GM12878 (cell line): Measurements from ENCODE around the gene RUFY3. TPM values are rescaled to one million over a fixed set of nuclear protein-coding genes. Genes with fewer than 3 reads are reported as not detected.

Experiments used
- ATAC-seq: fragments of 200-7000 bp; cut with Tn5 transposase; 3 replicates; pipeline ENCODE4 v1.9.1; 2020; ENCODE audit warnings: mild to moderate bottlenecking, moderate library complexity
- BruUV-seq: library from RNA; stranded (reverse); fragments of 400-500 nt; replicated peaks from 2 replicates; lab custom pipeline; 2021; lab: Mats Ljungman, UMichigan
- CTCF ChIA-PET: fragments of 300-600 bp; sonication (Branson Sonifier 250); formaldehyde crosslinking; extraction: SDS; loops from one replicate; lab custom pipeline; 2021; ENCODE audit warnings: inconsistent platforms; lab: Yijun Ruan, JAX
- POLR2A ChIA-PET: fragments of 350-600 bp; formaldehyde crosslinking; extraction: SDS; loops from one replicate; lab custom pipeline; 2021; ENCODE audit warnings: inconsistent platforms; lab: Charles Lee
- RAD21 ChIA-PET: fragments of 300-600 bp; sonication (Branson Sonifier 250); formaldehyde crosslinking; loops from one replicate; lab custom pipeline; 2023; ENCODE audit warnings: antibody characterized with exemption; ENCODE audit not compliant: unreplicated experiment; lab: Charles Lee
- SMC1A ChIA-PET: fragments of 300-600 bp; sonication (Branson Sonifier 250); formaldehyde crosslinking; loops from one replicate; lab custom pipeline; 2023; ENCODE audit not compliant: unreplicated experiment, uncharacterized antibody; lab: Charles Lee
- DNase-seq: peaks from one replicate; pipeline ENCODE4 v3.0.0-alpha.2; 2011; ENCODE audit warnings: low read depth, low spot score
- FAIRE-seq: peaks from 3 replicates; lab custom pipeline; 2011; peaks lifted over from hg19 to GRCh38; lab: Jason Lieb, UNC
- H2AFZ ChIP-seq: 2 replicates; pipeline ENCODE4 v1.6.0; 2011; ENCODE audit warnings: low read depth, low read length, control low read depth; ENCODE audit not compliant: control insufficient read depth
- H3K27ac ChIP-seq: 2 replicates; pipeline ENCODE4 v1.5.1; 2011; ENCODE audit warnings: control low read depth; ENCODE audit not compliant: control insufficient read depth, insufficient read depth
- H3K27me3 ChIP-seq, 2 experiments: replicated peaks in 1 of 2; 2 replicates each; pipeline versions ENCODE4 v1.6.0 to v1.6.1; 2011; ENCODE audit warnings: low read length in 1 of 2; ENCODE audit not compliant: control insufficient read depth in 2 of 2, insufficient read depth in 2 of 2
- H3K36me3 ChIP-seq, 2 experiments: 2 replicates each; pipeline ENCODE4 v1.5.1; 2011; ENCODE audit warnings: low read length in 1 of 2; ENCODE audit not compliant: control insufficient read depth in 2 of 2, insufficient read depth in 2 of 2
- H3K4me1 ChIP-seq: 2 replicates; pipeline ENCODE4 v1.6.1; 2011; ENCODE audit warnings: mild to moderate bottlenecking, low read length, moderate library complexity, mixed read lengths; ENCODE audit not compliant: control insufficient read depth, insufficient read depth
- H3K4me2 ChIP-seq: 2 replicates; pipeline ENCODE4 v1.6.0; 2011; ENCODE audit warnings: control low read depth; ENCODE audit not compliant: control insufficient read depth, insufficient read depth
- H3K4me3 ChIP-seq: fragments of 200-600 bp; sonication (generic); 2 replicates; pipeline ENCODE4 v1.5.1; 2016
- H3K79me2 ChIP-seq: 2 replicates; pipeline ENCODE4 v1.6.0; 2011; ENCODE audit warnings: low read length; ENCODE audit not compliant: control insufficient read depth, insufficient read depth
- H3K9ac ChIP-seq: 2 replicates; pipeline ENCODE4 v1.8.0; 2011; ENCODE audit warnings: low read length, control low read depth, mixed read lengths; ENCODE audit not compliant: control insufficient read depth, insufficient read depth
- H3K9me3 ChIP-seq: replicated peaks from 3 replicates; pipeline ENCODE4 v1.5.1; 2011; ENCODE audit warnings: mild to moderate bottlenecking, low read length; ENCODE audit not compliant: control insufficient read depth, insufficient read depth
- H4K20me1 ChIP-seq: 2 replicates; pipeline ENCODE4 v1.6.0; 2011; ENCODE audit not compliant: control insufficient read depth, insufficient read depth
- ATF2 ChIP-seq: IDR thresholded peaks from 2 replicates; pipeline ENCODE4 v1.6.1; 2012; ENCODE audit warnings: low read length, inconsistent platforms
- ATF7 ChIP-seq: fragments of 450-650 bp; IDR thresholded peaks from 2 replicates; pipeline ENCODE4 v1.6.1; 2016; ENCODE audit warnings: low read depth, mild to moderate bottlenecking
- BCL3 ChIP-seq: IDR thresholded peaks from 2 replicates; pipeline ENCODE4 v1.6.1; 2011; ENCODE audit warnings: borderline replicate concordance, low read depth, mild to moderate bottlenecking, moderate library complexity, low read length; ENCODE audit not compliant: insufficient read depth, poor library complexity, severe bottlenecking
- CBX5 ChIP-seq: sonication (generic); IDR thresholded peaks from 2 replicates; pipeline ENCODE4 v1.6.1; 2016; ENCODE audit warnings: low read depth, moderate library complexity, mild to moderate bottlenecking, inconsistent platforms
- CREB1 ChIP-seq: IDR thresholded peaks from 2 replicates; pipeline ENCODE4 v1.6.1; 2012; ENCODE audit warnings: low read depth, mild to moderate bottlenecking, inconsistent platforms
- CREM ChIP-seq: IDR thresholded peaks from 2 replicates; pipeline ENCODE4 v1.6.1; 2014; ENCODE audit warnings: antibody characterized with exemption, low read depth
- CTCF ChIP-seq, 3 experiments: IDR thresholded peaks in 2 of 3; conservative IDR thresholded peaks in 1 of 3; 2 replicates each; pipeline ENCODE4 v1.5.1; 2011; ENCODE audit warnings: low read depth in 3 of 3, low read length in 3 of 3, mild to moderate bottlenecking in 3 of 3, control low read depth in 2 of 3, moderate library complexity in 2 of 3, inconsistent platforms in 1 of 3, mixed read lengths in 1 of 3; ENCODE audit not compliant: control insufficient read depth in 2 of 3, insufficient read depth in 1 of 3; ENCODE audit errors: extremely low read depth in 1 of 3
- MLLT1 ChIP-seq: fragments of 450-650 bp; IDR thresholded peaks from 2 replicates; pipeline ENCODE4 v1.6.1; 2016; ENCODE audit warnings: mild to moderate bottlenecking
- NFIC ChIP-seq: IDR thresholded peaks from 2 replicates; pipeline ENCODE4 v1.6.1; 2012; ENCODE audit warnings: low read depth, mild to moderate bottlenecking, inconsistent platforms, low read length, moderate library complexity
- PAX5 ChIP-seq: IDR thresholded peaks from 2 replicates; pipeline ENCODE4 v1.6.1; 2011; ENCODE audit warnings: low read depth, low read length, borderline replicate concordance
- RAD51 ChIP-seq: fragments of 450-650 bp; IDR thresholded peaks from 2 replicates; pipeline ENCODE4 v1.6.1; 2016; ENCODE audit warnings: moderate library complexity, mild to moderate bottlenecking, inconsistent platforms
- RBBP5 ChIP-seq: fragments of 200-600 bp; sonication (generic); conservative IDR thresholded peaks from 2 replicates; pipeline ENCODE4 v1.6.1; 2016
- RELA ChIP-seq: fragments of 450-650 bp; IDR thresholded peaks from 2 replicates; pipeline ENCODE4 v1.8.0; 2014; ENCODE audit warnings: borderline replicate concordance; ENCODE audit not compliant: partially characterized antibody
- SREBF1 ChIP-seq: IDR thresholded peaks from 2 replicates; pipeline ENCODE4 v1.6.1; 2012; ENCODE audit warnings: mild to moderate bottlenecking, low read length
- TCF12 ChIP-seq: IDR thresholded peaks from 2 replicates; pipeline ENCODE4 v1.6.1; 2011; ENCODE audit warnings: low read depth, mild to moderate bottlenecking, low read length
- YY1 ChIP-seq: IDR thresholded peaks from 2 replicates; pipeline ENCODE4 v1.6.1; 2011; ENCODE audit warnings: low read depth, mild to moderate bottlenecking, low read length
- ZZZ3 ChIP-seq: IDR thresholded peaks from 2 replicates; pipeline ENCODE4 v1.6.1; 2011; ENCODE audit warnings: low read depth; ENCODE audit not compliant: control insufficient read depth, insufficient read length
- WGBS: methylation state at CpG from one replicate; pipeline ENCODE4 v1.1.6; 2016; ENCODE audit warnings: low lambda C conversion rate; ENCODE audit not compliant: insufficient replicate concordance, insufficient coverage; ENCODE audit errors: missing lambda C conversion rate; 5-methylcytosine and 5-hydroxymethylcytosine counted together
- in situ Hi-C: fragments of 300-500 bp; cut with MboI; formaldehyde crosslinking; loops from 9 replicates; pipeline ENCODE4 v1.14.3; 2018; ENCODE audit warnings: mixed read lengths
- intact Hi-C: fragments of 100-400 bp; cut with micrococcal nuclease; formaldehyde crosslinking; loops from one replicate; pipeline ENCODE4 v1.14.2; 2022; ENCODE audit not compliant: unreplicated experiment
- polyA plus RNA-seq, 11 experiments: library from polyadenylated mRNA; depleted of rRNA in 4 of 11; unstranded in 6 of 11; stranded (reverse) in 5 of 11; fragments of >200 nt; fragmentation: Nextera tagmentation in 4 of 11; fragmentation: Illumina TruSeq in 1 of 11; extraction: Ambion mirVana in 4 of 11; extraction: Trizol in 1 of 11; gene quantifications; 1 replicate in 1 of 11; 2 replicates in 10 of 11; pipeline versions ENCODE4 v1.2.1 to v1.2.3, GENCODE V29; 2011 to 2016; ENCODE audit warnings: inconsistent platforms in 2 of 11, missing spikeins in 2 of 11, low read depth in 1 of 11
- total RNA-seq, 4 experiments: library from RNA; depleted of rRNA in 3 of 4; stranded (reverse); fragments of >200 nt in 3 of 4; fragmentation: Illumina TruSeq in 1 of 4; extraction: Trizol in 1 of 4; gene quantifications; 2 replicates each; pipeline versions ENCODE4 v1.2.1 to v1.2.3, GENCODE V29; 2013 to 2021

Gene RUFY3
- total and polyA plus RNA-seq, 10 of the 15 experiments (the other 5 are each of a cell fraction or from before 2014, with no cell fraction given), result 5.1 to 28.3 (median 13.1) TPM

- peak overlapping the region; percentile 36 for H3K4me2 ChIP-seq
- peak; percentile 80 for ATAC-seq
- peaks cover 30% of the 10 kb centered on the region for H3K4me1 ChIP-seq
- H3K9ac ChIP-seq, result peak overlapping the region; percentile 57
- intact Hi-C loops (loop anchor here (2.0 kb wide), 1 partner anchor 18 kb away; no protein-coding TSS in a partner anchor), in situ Hi-C loops (no loop called here)
- no TSS peak for BruUV-seq
- H4K20me1 ChIP-seq, result no peaks in the 10 kb centered on the region
- H3K36me3 ChIP-seq, result no peaks in the 10 kb centered on the region
- peak overlapping the region; percentile 79 for H3K27ac ChIP-seq
- ChIA-PET CTCF (interaction anchor here (1.0 to 5.9 kb wide), 7 partner anchors 10 to 66 kb away, joined by 3 to 55 read pairs (median 7); partner anchors contain the start of gene UTP3), POLR2A (interaction anchor here (0.7 to 3.7 kb wide), 10 partner anchors 17 to 242 kb away, joined by 3 to 24 read pairs (median 4); no protein-coding TSS in a partner anchor), SMC1A (interaction anchor here (0.6 to 14.0 kb wide), 24 partner anchors 10 to 254 kb away, joined by 3 to 204 read pairs (median 4); partner anchors contain the start of genes MOB1B and UTP3), RAD21 (interaction anchor here (0.7 to 7.5 kb wide), 18 partner anchors 17 to 255 kb away, joined by 3 to 86 read pairs (median 3); partner anchors contain the start of genes JCHAIN, RUFY3 and UTP3)
- H3K79me2 ChIP-seq, result no peaks in the 10 kb centered on the region
- peak overlapping the region; percentile 59; the same call in 1 of the 2 replicates for H3K4me3 ChIP-seq
- no peak for FAIRE-seq
- no peaks in the 10 kb centered on the region; the same call in 2 of the 3 replicates for H3K9me3 ChIP-seq
- 23% methylated on average over 10 of the region's 10 CpGs for WGBS
- no peaks in the 10 kb centered on the region for H3K27me3 ChIP-seq
- H2AFZ ChIP-seq, result peak overlapping the region; percentile 11
- no peak for DNase-seq
- TF ChIP-seq BCL3 (no peak), CBX5 (0 out of 2 replicates have a peak, but pooled peaks have one; percentile 18), NFIC (0 out of 2 replicates have a peak, but pooled peaks have one; percentile 33), TCF12 (no peak), RELA (peak; percentile 23), MLLT1 (peak; percentile 18; the same call in 1 of the 2 replicates), ZZZ3 (no peak), YY1 (peak; percentile 18; the same call in 1 of the 2 replicates), RBBP5 (no peak), SREBF1 (no peak), ATF7 (peak; percentile 30; the same call in 1 of the 2 replicates), PAX5 (no peak), RAD51 (no peak), CTCF (IDR thresholded peaks at IDR 0.05 in 2 of 3, conservative IDR thresholded peaks at IDR 0.05 in 1 of 3; ENCODE audit: control insufficient read depth in 2 of 3, extremely low read depth in 1 of 3, insufficient read depth in 1 of 3, low read depth in 3 of 3, low read length in 3 of 3) (no peak), ATF2 (no peak; the same call in 1 of the 2 replicates), CREB1 (peak; percentile 64), CREM (0 out of 2 replicates have a peak, but pooled peaks have one; percentile 17)
These were observed 33.4 kb downstream of the RUFY3 start for GRCh38 chr4:70754990-70755688.
